Measurements from ENCODE around the gene TMEM132D.

Gene TMEM132D

GRCh38 chr12:129844662-129845220 lies 59.1 kb downstream of the TMEM132D start:
- no peaks in the 10 kb centered on the region for H3K9me3 ChIP-seq (ENCODE audit: insufficient read depth, low read length)
- no peak overlapping the region for H3K9ac ChIP-seq (ENCODE audit: low read length)
- no peaks in the 10 kb centered on the region for H3K9me2 ChIP-seq (replicated peaks; ENCODE audit: insufficient read depth, low read length)
- H3K36me3 ChIP-seq (ENCODE audit: low read length): no peaks in the 10 kb centered on the region
- no peaks in the 10 kb centered on the region for H3F3A ChIP-seq (ENCODE audit: insufficient read depth)
- no peak for TF ChIP-seq EZH2phosphoT487 (conservative IDR thresholded peaks at IDR 0.05; ENCODE audit: low read length)
- no peaks in the 10 kb centered on the region for H3K79me2 ChIP-seq (ENCODE audit: insufficient read depth, low read length)
- no peak overlapping the region for H3K4me3 ChIP-seq (ENCODE audit: insufficient read depth, low read length, poor library complexity, severe bottlenecking)
- no peak overlapping the region for H3K4me2 ChIP-seq (ENCODE audit: low read depth, low read length, poor library complexity, severe bottlenecking)
- no peaks in the 10 kb centered on the region for H4K20me1 ChIP-seq (ENCODE audit: low read depth, low read length)
- no peaks in the 10 kb centered on the region for H3K27me3 ChIP-seq (ENCODE audit: low read length)
- H3K27ac ChIP-seq (ENCODE audit: low read depth, low read length): no peak overlapping the region
- H2AFZ ChIP-seq (ENCODE audit: low read depth, low read length, severe bottlenecking): no peak overlapping the region

DNA sequence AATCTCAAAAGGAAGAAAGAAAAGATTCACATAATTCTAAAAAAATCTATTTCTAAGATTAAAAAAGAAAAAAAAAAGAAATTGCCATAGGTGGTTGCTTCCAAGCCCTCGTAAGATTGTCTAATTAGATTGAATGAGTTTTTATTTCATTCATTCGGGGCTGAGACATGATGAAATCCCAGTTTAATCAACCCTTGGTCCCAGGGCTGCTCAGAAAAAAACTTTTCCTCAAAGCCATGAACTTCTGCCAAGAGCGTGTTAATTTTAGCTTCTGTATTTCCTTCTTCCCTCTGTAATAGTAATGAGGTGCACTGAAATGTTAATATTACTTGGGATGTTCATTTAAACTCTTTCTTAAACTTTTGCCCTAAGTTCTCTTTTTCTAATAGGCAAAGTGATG lies 62.6 kb downstream of the TMEM132D start:
- no peaks in the 10 kb centered on the region for H3K36me3 ChIP-seq (ENCODE audit: low read length)
- H3K9ac ChIP-seq (ENCODE audit: low read length): no peak overlapping the region
- no peaks in the 10 kb centered on the region for H3K27me3 ChIP-seq (ENCODE audit: low read length)
- no peaks in the 10 kb centered on the region for H3K9me2 ChIP-seq (replicated peaks; ENCODE audit: insufficient read depth, low read length)
- no peak overlapping the region for H3K27ac ChIP-seq (ENCODE audit: low read depth, low read length)
- H3K4me3 ChIP-seq (ENCODE audit: insufficient read depth, low read length, poor library complexity, severe bottlenecking): no peak overlapping the region
- no peaks in the 10 kb centered on the region for H3F3A ChIP-seq (ENCODE audit: insufficient read depth)
- H3K79me2 ChIP-seq (ENCODE audit: insufficient read depth, low read length): no peaks in the 10 kb centered on the region
- TF ChIP-seq, protein P1, sequence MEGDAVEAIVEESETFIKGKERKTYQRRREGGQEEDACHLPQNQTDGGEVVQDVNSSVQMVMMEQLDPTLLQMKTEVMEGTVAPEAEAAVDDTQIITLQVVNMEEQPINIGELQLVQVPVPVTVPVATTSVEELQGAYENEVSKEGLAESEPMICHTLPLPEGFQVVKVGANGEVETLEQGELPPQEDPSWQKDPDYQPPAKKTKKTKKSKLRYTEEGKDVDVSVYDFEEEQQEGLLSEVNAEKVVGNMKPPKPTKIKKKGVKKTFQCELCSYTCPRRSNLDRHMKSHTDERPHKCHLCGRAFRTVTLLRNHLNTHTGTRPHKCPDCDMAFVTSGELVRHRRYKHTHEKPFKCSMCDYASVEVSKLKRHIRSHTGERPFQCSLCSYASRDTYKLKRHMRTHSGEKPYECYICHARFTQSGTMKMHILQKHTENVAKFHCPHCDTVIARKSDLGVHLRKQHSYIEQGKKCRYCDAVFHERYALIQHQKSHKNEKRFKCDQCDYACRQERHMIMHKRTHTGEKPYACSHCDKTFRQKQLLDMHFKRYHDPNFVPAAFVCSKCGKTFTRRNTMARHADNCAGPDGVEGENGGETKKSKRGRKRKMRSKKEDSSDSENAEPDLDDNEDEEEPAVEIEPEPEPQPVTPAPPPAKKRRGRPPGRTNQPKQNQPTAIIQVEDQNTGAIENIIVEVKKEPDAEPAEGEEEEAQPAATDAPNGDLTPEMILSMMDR (IDR thresholded peaks at IDR 0.05; ENCODE audit: insufficient read depth, low read length, poor library complexity, severe bottlenecking): no peak
- no peak for TF ChIP-seq EZH2phosphoT487 (conservative IDR thresholded peaks at IDR 0.05; ENCODE audit: low read length)
- H4K20me1 ChIP-seq (ENCODE audit: low read depth, low read length): no peaks in the 10 kb centered on the region
- no peak overlapping the region for H3K4me2 ChIP-seq (ENCODE audit: low read depth, low read length, poor library complexity, severe bottlenecking)
- H3K9me3 ChIP-seq (ENCODE audit: insufficient read depth, low read length): no peaks in the 10 kb centered on the region
- H2AFZ ChIP-seq (ENCODE audit: low read depth, low read length, severe bottlenecking): no peak overlapping the region

DNA sequence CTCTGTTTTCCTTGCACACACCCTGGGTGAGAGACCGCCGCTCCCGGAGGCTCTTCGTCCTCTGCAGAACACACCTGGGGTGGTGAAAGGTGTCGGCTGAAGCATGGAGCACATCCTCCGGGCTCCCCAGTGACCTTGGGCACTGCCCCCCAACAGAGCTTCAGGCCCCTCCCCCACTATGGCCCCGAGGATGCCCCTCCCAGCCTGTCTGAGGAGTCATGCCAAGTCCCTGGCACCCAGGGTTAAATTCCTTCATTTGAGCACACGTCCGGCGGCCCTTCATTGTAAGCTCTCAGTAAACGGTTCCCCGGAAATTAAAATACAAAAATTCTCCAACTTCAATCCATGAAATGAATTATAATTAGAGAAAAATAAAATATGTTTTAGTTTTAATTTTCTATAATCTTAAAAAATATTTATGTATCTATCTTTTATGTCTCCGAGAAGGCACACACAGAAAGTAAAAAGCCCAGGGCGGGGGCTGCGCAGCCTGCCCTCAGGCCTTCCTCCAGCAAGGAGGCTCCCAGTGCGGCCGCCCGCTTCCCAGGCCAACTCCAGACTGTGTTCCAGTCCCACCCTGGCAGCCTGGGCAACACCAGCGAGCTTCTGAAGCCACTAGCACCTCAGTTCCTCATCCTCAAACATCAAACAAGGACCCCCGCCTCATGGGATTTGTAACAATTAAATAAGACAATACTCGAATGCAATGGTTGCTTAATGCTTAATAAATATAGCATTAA lies 63.5 kb downstream of the TMEM132D start:
- H3F3A ChIP-seq (ENCODE audit: insufficient read depth): no peaks in the 10 kb centered on the region
- no peaks in the 10 kb centered on the region for H3K79me2 ChIP-seq (ENCODE audit: insufficient read depth, low read length)
- H3K9me3 ChIP-seq (ENCODE audit: insufficient read depth, low read length): no peaks in the 10 kb centered on the region
- no peaks in the 10 kb centered on the region for H4K20me1 ChIP-seq (ENCODE audit: low read depth, low read length)
- no peak overlapping the region for H3K27ac ChIP-seq (ENCODE audit: low read depth, low read length)
- H3K27me3 ChIP-seq (ENCODE audit: low read length): no peaks in the 10 kb centered on the region
- H3K4me3 ChIP-seq (ENCODE audit: insufficient read depth, low read length, poor library complexity, severe bottlenecking): no peak overlapping the region
- TF ChIP-seq, protein P1 (IDR thresholded peaks at IDR 0.05; ENCODE audit: insufficient read depth, low read length, poor library complexity, severe bottlenecking): no peak
- no peak for TF ChIP-seq EZH2phosphoT487 (conservative IDR thresholded peaks at IDR 0.05; ENCODE audit: low read length)
- no peak overlapping the region for H3K9ac ChIP-seq (ENCODE audit: low read length)
- H2AFZ ChIP-seq (ENCODE audit: low read depth, low read length, severe bottlenecking): no peak overlapping the region
- no peaks in the 10 kb centered on the region for H3K9me2 ChIP-seq (replicated peaks; ENCODE audit: insufficient read depth, low read length)
- H3K36me3 ChIP-seq (ENCODE audit: low read length): no peaks in the 10 kb centered on the region
- no peak overlapping the region for H3K4me2 ChIP-seq (ENCODE audit: low read depth, low read length, poor library complexity, severe bottlenecking)

DNA sequence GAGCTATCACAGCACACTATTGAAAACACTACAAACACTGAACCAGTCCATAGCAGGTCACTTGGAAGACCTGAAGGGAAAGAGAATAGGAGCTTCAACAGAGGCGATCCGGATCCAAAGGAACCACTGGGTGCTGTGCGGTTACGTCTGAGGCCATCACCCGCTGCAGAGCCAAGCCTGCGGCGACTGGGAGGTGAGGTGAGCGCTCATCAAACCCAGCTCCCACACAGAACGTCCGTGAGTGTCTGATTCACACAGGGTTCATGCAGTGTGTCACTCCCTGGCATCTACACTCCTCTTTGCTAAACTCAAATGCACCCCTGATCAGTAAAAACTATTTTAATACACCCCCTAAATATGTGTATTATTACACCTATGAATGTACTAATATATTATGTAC lies 64.1 kb downstream of the TMEM132D start:
- no peaks in the 10 kb centered on the region for H3K79me2 ChIP-seq (ENCODE audit: insufficient read depth, low read length)
- no peaks in the 10 kb centered on the region for H3K9me2 ChIP-seq (replicated peaks; ENCODE audit: insufficient read depth, low read length)
- TF ChIP-seq, protein P1 (IDR thresholded peaks at IDR 0.05; ENCODE audit: insufficient read depth, low read length, poor library complexity, severe bottlenecking): no peak
- no peak for TF ChIP-seq EZH2phosphoT487 (conservative IDR thresholded peaks at IDR 0.05; ENCODE audit: low read length)
- no peaks in the 10 kb centered on the region for H4K20me1 ChIP-seq (ENCODE audit: low read depth, low read length)
- H3K9me3 ChIP-seq (ENCODE audit: insufficient read depth, low read length): no peaks in the 10 kb centered on the region
- H2AFZ ChIP-seq (ENCODE audit: low read depth, low read length, severe bottlenecking): no peak overlapping the region
- no peaks in the 10 kb centered on the region for H3K27me3 ChIP-seq (ENCODE audit: low read length)
- H3K9ac ChIP-seq (ENCODE audit: low read length): no peak overlapping the region
- no peaks in the 10 kb centered on the region for H3F3A ChIP-seq (ENCODE audit: insufficient read depth)
- no peak overlapping the region for H3K4me3 ChIP-seq (ENCODE audit: insufficient read depth, low read length, poor library complexity, severe bottlenecking)
- H3K27ac ChIP-seq (ENCODE audit: low read depth, low read length): no peak overlapping the region
- no peak overlapping the region for H3K4me2 ChIP-seq (ENCODE audit: low read depth, low read length, poor library complexity, severe bottlenecking)
- H3K36me3 ChIP-seq (ENCODE audit: low read length): no peaks in the 10 kb centered on the region

All from SU-DHL-6 (cell line).